GM12891 (cell line): ENCODE measurements around the gene LRRC8D.

Experiments used
- POLR2A ChIP-seq: IDR thresholded peaks from 2 replicates; pipeline ENCODE4 v1.6.1; 2011; ENCODE audit warnings: low read depth, low read length, control low read depth
- POLR2AphosphoS5 ChIP-seq: IDR thresholded peaks from 2 replicates; pipeline ENCODE4 v1.6.1; 2011; ENCODE audit warnings: low read depth, low read length, control low read depth
- TAF1 ChIP-seq: IDR thresholded peaks from 2 replicates; pipeline ENCODE4 v1.6.1; 2011; ENCODE audit warnings: low read depth, low read length, control low read depth

GRCh38 chr1:89957107-89957506 is 136.3 kb downstream of the LRRC8D start:
- TF ChIP-seq POLR2A (no peak), POLR2AphosphoS5 (no peak), TAF1 (no peak)
